ENCODE results near the gene FYN.
"Not testable (repeated sequence)": the region's sequence is repeated elsewhere in the genome, so short reads cannot be mapped to it uniquely, and the experiment has no call there.

FYN gene

DNA sequence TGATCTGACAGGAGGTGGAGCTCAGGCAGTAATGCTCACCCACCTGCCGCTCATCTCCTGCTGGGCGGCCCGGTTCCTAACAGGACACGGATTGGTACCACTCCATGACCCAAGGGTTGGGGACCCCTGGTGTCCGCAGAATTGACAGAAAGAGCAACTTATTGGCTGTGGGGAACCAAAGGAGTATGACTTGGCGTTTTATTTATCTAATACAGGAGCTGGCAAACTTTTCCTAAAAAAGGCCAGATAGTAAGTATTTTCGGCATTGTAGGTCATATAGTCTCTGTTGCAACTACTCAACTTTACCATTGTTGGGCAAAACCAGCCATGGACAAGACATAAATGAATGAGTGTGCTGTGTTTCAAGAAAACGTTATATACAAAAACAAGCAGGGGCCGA, 223.2 kb downstream of the FYN start:
- H3K27me3 ChIP-seq (ENCODE audit: control insufficient read depth, insufficient read depth, low read length): no peaks in the 10 kb centered on the region
- peaks cover 10% of the 10 kb centered on the region; the same call in 1 of the 2 replicates for H3K4me1 ChIP-seq (ENCODE audit: control insufficient read depth, insufficient read depth, low read length)
- H3K27ac ChIP-seq (ENCODE audit: low read depth, low read length): no peak overlapping the region
- H3K9ac ChIP-seq (ENCODE audit: low read length): no peak overlapping the region
- no peaks in the 10 kb centered on the region for H3K36me3 ChIP-seq (ENCODE audit: control insufficient read depth, insufficient read depth, low read length)
- H3K9me3 ChIP-seq (ENCODE audit: control insufficient read depth, insufficient read depth, low read depth, low read length): no peaks in the 10 kb centered on the region
- no peak overlapping the region for H3K4me3 ChIP-seq (ENCODE audit: low read depth, low read length)

DNA sequence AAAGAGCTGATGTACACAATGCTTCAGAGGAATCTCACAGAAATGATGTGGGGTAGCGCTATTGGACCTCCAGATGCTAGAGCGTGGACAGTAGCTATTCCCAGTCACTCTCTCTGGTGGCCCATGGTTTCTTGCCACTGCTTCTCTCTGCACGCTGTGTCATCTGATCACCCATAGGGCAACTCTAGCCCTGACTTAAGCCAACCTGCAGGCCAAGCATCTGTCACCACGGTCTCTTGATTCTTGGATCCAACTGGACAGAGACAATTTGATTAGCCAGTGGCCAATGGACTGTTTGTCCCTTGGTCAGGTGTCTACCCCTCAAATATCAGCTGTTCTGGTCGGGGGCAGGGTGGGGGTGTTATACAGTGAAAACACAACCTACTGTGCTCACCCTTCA, 225.2 kb downstream of the FYN start:
- no peak overlapping the region for H3K4me3 ChIP-seq (ENCODE audit: low read depth, low read length)
- peaks cover 3% of the 10 kb centered on the region; the same call in 1 of the 2 replicates for H3K4me1 ChIP-seq (ENCODE audit: control insufficient read depth, insufficient read depth, low read length)
- no peak overlapping the region for H3K27ac ChIP-seq (ENCODE audit: low read depth, low read length)
- no peaks in the 10 kb centered on the region for H3K9me3 ChIP-seq (ENCODE audit: control insufficient read depth, insufficient read depth, low read depth, low read length)
- no peak overlapping the region for H3K9ac ChIP-seq (ENCODE audit: low read length)
- no peaks in the 10 kb centered on the region for H3K36me3 ChIP-seq (ENCODE audit: control insufficient read depth, insufficient read depth, low read length)
- no peaks in the 10 kb centered on the region for H3K27me3 ChIP-seq (ENCODE audit: control insufficient read depth, insufficient read depth, low read length)

DNA sequence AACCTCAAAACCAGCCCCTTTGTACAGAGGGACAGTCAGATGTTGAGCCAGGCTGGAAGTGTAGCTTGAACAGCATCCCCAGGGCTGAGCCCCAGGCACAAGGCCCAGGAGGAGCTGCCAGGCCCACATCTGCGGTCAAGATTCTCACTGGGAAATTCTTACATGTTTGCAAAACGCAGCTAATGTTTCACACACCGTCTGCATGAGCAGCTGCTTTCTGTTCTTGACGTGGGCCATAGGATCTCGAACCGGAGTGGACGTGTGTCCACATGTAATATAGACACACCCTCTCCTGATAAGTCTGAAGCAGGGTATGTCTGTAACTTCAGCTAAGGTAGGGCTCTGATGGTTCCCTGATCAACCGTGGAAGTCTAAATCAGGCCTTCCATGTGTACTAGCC, 226.3 kb downstream of the FYN start:
- H3K9ac ChIP-seq (ENCODE audit: low read length): no peak overlapping the region
- H3K9me3 ChIP-seq (ENCODE audit: control insufficient read depth, insufficient read depth, low read depth, low read length): no peaks in the 10 kb centered on the region
- no peak overlapping the region for H3K27ac ChIP-seq (ENCODE audit: low read depth, low read length)
- H3K27me3 ChIP-seq (ENCODE audit: control insufficient read depth, insufficient read depth, low read length): no peaks in the 10 kb centered on the region
- no peak overlapping the region for H3K4me3 ChIP-seq (ENCODE audit: low read depth, low read length)
- no peaks in the 10 kb centered on the region for H3K36me3 ChIP-seq (ENCODE audit: control insufficient read depth, insufficient read depth, low read length)
- H3K4me1 ChIP-seq (ENCODE audit: control insufficient read depth, insufficient read depth, low read length): no peaks in the 10 kb centered on the region

DNA sequence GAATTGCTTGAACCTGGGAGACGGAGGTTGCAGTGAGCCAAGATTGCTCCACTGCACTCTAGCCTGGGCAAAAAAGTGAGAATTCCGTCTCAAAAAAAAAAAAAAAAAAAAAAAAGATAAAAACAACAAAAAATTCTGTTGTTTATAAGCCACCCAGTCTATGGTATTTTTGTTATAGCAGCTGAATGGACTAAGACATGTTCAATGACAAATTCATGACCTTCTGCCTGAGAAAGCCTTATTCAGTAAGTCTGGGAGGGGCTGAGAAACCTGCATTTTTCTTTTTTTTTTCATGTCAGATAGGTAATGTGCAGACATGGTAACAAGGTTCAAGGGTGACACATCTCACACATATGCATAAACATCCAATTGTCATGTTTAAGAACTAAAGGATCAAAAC, 227.2 kb downstream of the FYN start:
- Histone ChIP-seq H3K36me3 (ENCODE audit: control insufficient read depth, insufficient read depth, low read length) (no peaks in the 10 kb centered on the region), H3K27ac (ENCODE audit: low read depth, low read length) (no peak overlapping the region)

DNA sequence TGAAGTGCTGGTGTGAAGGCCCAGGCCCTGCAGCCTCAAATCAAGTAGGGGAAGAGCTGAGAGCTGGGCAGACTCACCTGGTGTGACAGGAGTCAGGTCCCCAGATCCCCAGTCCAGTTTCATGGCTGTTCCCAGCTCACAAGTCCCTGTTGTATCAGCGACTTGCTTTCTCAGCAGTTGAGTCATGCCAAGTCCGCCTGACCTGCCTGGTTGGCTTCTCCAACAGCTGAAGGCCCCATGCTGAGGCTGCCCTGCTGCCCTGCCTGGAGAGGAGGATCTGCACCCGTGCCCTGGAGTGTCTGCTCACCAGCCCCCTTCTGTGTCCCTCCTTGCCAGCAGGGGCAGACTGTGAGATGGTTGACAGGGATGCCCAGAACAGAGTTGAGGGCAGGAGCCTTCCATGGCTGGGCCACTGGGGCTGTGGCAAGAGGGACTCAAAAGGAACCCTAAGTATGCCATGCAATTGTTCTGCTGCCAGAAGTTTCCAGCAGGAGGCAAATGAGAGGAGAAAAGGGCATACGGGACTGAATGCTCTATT, 228.3 kb downstream of the FYN start:
- no peaks in the 10 kb centered on the region for H3K4me1 ChIP-seq (ENCODE audit: control insufficient read depth, insufficient read depth, low read length)

More for the DNA sequence above, 227.2 kb downstream of the FYN start:
- no peaks in the 10 kb centered on the region for H3K9me3 ChIP-seq (ENCODE audit: control insufficient read depth, insufficient read depth, low read depth, low read length)
- H3K4me1 ChIP-seq (ENCODE audit: control insufficient read depth, insufficient read depth, low read length): no peaks in the 10 kb centered on the region
- H3K27me3 ChIP-seq (ENCODE audit: control insufficient read depth, insufficient read depth, low read length): no peaks in the 10 kb centered on the region
- no peak overlapping the region for H3K4me3 ChIP-seq (ENCODE audit: low read depth, low read length)
- H3K9ac ChIP-seq (ENCODE audit: low read length): no peak overlapping the region

DNA sequence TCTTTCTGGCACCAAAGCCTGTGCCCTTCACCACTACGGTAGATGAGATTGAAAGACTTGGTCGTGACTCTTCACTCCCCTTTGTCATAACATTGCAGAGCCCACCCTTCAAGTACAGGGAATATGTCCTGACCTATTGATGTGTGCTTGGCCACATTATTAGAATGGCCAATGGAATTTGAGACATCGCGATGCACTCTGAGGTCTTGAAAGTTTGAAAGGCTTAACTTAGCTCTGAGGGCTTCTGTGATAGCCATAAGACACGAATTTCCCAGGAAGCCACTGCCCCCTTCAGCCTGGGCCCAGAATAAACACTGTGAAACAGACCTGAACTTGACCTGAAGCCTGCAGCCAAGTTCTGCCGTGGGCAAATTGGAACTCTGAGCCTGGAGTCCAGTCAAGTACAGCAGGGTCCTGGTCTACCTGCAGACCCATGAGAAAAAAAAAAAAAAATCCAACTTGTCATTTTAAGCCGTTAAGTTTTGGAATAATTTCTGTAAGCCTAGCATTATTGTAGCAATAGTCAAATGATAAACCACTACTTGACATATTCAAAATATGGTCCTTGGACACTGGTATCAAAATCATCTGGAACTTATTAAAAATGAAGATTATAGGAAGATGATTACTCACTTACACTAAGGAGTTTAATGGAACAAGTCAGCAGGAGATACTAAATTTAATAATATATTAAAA, 230.6 kb downstream of the FYN start:
- Histone ChIP-seq H3K4me3 (ENCODE audit: low read depth, low read length) (no peak overlapping the region), H3K4me1 (ENCODE audit: control insufficient read depth, insufficient read depth, low read length) (no peaks in the 10 kb centered on the region)

More for the DNA sequence above, 228.3 kb downstream of the FYN start:
- no peak overlapping the region for H3K27ac ChIP-seq (ENCODE audit: low read depth, low read length)
- no peaks in the 10 kb centered on the region for H3K9me3 ChIP-seq (ENCODE audit: control insufficient read depth, insufficient read depth, low read depth, low read length)
- H3K27me3 ChIP-seq (ENCODE audit: control insufficient read depth, insufficient read depth, low read length): no peaks in the 10 kb centered on the region
- no peak overlapping the region for H3K9ac ChIP-seq (ENCODE audit: low read length)
- no peaks in the 10 kb centered on the region for H3K36me3 ChIP-seq (ENCODE audit: control insufficient read depth, insufficient read depth, low read length)
- no peak overlapping the region for H3K4me3 ChIP-seq (ENCODE audit: low read depth, low read length)

DNA sequence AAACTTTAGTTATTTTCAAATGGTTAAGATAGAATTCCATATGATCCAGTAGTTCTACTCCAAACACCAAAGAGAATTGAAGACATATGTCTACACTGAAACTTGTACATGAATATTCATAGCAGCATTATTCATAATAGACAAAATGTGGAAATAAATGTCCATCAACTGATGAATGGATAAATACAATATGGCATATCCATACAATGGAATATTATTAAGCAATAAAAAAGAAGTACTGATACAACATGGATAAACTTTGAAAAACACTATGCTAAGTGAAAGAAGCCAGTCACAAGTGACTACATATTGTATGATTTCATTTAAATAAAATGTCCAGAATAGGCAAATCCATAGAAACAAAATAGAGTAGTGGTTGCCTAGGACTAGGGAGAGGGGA, 234.0 kb downstream of the FYN start:
- H3K9me3 ChIP-seq (ENCODE audit: control insufficient read depth, insufficient read depth, low read depth, low read length): peaks cover 5% of the 10 kb centered on the region
- no peaks in the 10 kb centered on the region for H3K4me1 ChIP-seq (ENCODE audit: control insufficient read depth, insufficient read depth, low read length)
- no peaks in the 10 kb centered on the region for H3K36me3 ChIP-seq (ENCODE audit: control insufficient read depth, insufficient read depth, low read length)
- H3K9ac ChIP-seq (ENCODE audit: low read length): no peak overlapping the region
- no peaks in the 10 kb centered on the region for H3K27me3 ChIP-seq (ENCODE audit: control insufficient read depth, insufficient read depth, low read length)
- no peak overlapping the region for H3K27ac ChIP-seq (ENCODE audit: low read depth, low read length)
- H3K4me3 ChIP-seq (ENCODE audit: low read depth, low read length): no peak overlapping the region

More for the DNA sequence above, 230.6 kb downstream of the FYN start:
- no peaks in the 10 kb centered on the region for H3K27me3 ChIP-seq (ENCODE audit: control insufficient read depth, insufficient read depth, low read length)
- H3K27ac ChIP-seq (ENCODE audit: low read depth, low read length): no peak overlapping the region
- H3K9me3 ChIP-seq (ENCODE audit: control insufficient read depth, insufficient read depth, low read depth, low read length): peaks cover 5% of the 10 kb centered on the region
- H3K9ac ChIP-seq (ENCODE audit: low read length): no peak overlapping the region
- no peaks in the 10 kb centered on the region for H3K36me3 ChIP-seq (ENCODE audit: control insufficient read depth, insufficient read depth, low read length)

DNA sequence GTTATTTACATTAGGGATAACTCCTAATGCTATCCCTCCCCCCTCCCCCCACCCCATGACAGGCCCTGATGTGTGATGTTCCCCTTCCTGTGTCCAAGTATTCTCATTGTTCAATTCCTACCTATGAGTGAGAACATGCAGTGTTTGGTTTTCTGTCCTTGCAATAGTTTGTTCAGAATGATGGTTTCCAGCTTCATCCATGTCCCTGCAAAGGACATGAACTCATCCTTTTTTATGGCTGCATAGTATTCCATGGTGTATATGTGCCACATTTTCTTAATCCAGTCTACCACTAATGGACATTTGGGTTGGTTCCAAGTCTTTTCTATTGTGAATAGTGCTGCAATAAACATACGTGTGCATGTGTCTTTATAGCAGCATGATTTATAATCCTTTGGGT, 238.3 kb downstream of the FYN start:
- not testable (repeated sequence) for H3K4me3 ChIP-seq (ENCODE audit: low read depth, low read length); H3K27me3 ChIP-seq (ENCODE audit: control insufficient read depth, insufficient read depth, low read length); H3K27ac ChIP-seq (ENCODE audit: low read depth, low read length); H3K36me3 ChIP-seq (ENCODE audit: control insufficient read depth, insufficient read depth, low read length); H3K9ac ChIP-seq (ENCODE audit: low read length); H3K9me3 ChIP-seq (ENCODE audit: control insufficient read depth, insufficient read depth, low read depth, low read length)
- peaks cover 16% of the 10 kb centered on the region for H3K4me1 ChIP-seq (ENCODE audit: control insufficient read depth, insufficient read depth, low read length)

DNA sequence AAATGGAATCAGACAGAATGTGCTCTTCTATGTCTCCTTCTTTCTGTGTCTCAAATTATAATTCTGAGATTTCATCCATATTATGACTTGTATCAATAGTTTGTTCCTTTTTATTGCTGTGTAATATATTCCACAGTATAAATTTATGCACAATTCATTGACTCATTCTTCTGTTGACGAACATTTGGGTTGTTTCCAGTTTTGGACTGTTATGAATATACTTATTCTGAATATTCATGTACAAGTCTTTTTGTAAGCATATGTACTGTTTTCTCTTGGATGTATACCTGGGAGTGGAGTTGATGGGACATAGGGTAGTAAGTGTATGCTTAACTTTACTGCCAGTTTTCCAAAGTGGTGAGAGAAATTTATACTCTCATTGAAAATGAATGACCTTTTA, 239.4 kb downstream of the FYN start:
- Histone ChIP-seq H3K27me3 (ENCODE audit: control insufficient read depth, insufficient read depth, low read length) (no peaks in the 10 kb centered on the region), H3K4me3 (ENCODE audit: low read depth, low read length) (no peak overlapping the region), H3K27ac (ENCODE audit: low read depth, low read length) (no peak overlapping the region), H3K36me3 (ENCODE audit: control insufficient read depth, insufficient read depth, low read length) (no peaks in the 10 kb centered on the region), H3K9ac (ENCODE audit: low read length) (no peak overlapping the region), H3K4me1 (ENCODE audit: control insufficient read depth, insufficient read depth, low read length) (peaks cover 16% of the 10 kb centered on the region), H3K9me3 (ENCODE audit: control insufficient read depth, insufficient read depth, low read depth, low read length) (no peaks in the 10 kb centered on the region; the same call in 1 of the 2 replicates)

DNA sequence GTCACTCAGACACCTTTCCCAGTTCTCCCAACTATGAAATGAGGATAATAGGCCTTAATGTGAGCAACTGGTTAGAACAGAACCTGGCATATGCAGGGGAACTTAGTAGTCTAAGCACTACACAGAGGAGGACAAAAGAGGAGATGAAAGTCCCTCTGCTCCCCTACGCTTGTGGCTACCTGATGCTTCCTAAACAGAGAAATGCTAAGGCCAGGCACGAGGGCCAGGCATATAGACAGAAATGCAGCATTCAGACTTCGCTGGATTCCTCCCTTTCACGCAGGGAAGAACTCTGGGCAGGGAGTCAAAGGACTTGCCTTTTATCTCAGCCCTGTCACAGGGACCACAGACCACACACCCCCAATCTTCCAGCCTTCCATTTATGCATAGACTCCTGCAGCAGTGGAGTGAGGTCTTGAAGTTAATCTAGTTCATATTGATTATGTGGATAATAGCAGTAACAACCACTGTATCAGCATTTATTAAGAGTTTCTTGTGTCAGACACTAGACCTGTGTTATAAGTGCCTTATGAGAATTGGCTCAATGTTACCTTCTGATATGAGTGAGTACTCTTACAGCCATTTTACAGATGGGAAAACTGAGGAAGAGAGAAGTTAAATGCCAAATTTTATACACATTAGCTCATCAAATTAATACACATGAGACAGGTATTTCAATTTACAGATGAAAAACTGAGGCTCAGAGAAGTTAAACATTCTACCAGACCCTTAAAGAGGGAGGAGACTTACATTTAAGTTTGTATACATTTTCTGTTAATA, 240.6 kb downstream of the FYN start:
- Histone ChIP-seq H3K9me3 (ENCODE audit: control insufficient read depth, insufficient read depth, low read depth, low read length) (no peaks in the 10 kb centered on the region; the same call in 1 of the 2 replicates), H3K36me3 (ENCODE audit: control insufficient read depth, insufficient read depth, low read length) (no peaks in the 10 kb centered on the region), H3K4me3 (ENCODE audit: low read depth, low read length) (no peak overlapping the region), H3K4me1 (ENCODE audit: control insufficient read depth, insufficient read depth, low read length) (peaks cover 16% of the 10 kb centered on the region), H3K27me3 (ENCODE audit: control insufficient read depth, insufficient read depth, low read length) (no peaks in the 10 kb centered on the region), H3K27ac (ENCODE audit: low read depth, low read length) (no peak overlapping the region), H3K9ac (ENCODE audit: low read length) (no peak overlapping the region)

DNA sequence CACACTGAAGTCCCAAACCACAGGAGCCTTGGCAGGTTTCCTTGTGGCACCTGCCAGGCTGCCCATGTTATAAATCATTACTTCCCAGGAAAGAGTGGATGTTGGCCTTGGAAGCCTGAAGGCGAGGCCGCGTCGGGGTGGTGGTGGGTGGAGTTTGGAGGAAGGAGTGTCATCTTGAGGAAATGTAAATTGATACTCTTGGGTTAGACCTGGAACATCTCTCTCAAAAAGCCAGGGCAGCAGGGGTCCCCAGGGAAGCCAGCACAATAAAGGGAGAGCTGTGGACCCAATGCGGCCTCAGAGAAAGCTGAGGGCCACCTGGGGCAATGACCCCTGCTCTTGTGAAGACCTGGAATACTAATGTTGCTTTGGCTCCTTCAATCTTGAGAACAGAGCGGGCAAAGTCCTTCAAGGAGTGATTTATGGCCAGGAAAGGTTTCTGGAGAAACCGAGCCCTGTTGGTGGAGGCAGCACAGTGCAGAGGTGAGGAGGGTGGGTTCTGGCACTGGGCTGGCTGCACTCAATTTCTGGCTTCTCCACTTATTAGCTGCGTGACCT, 241.3 kb downstream of the FYN start:
- Histone ChIP-seq H3K27me3 (ENCODE audit: control insufficient read depth, insufficient read depth, low read length) (no peaks in the 10 kb centered on the region), H3K36me3 (ENCODE audit: control insufficient read depth, insufficient read depth, low read length) (no peaks in the 10 kb centered on the region), H3K27ac (ENCODE audit: low read depth, low read length) (no peak overlapping the region), H3K4me3 (ENCODE audit: low read depth, low read length) (no peak overlapping the region), H3K4me1 (ENCODE audit: control insufficient read depth, insufficient read depth, low read length) (peaks cover 16% of the 10 kb centered on the region), H3K9me3 (ENCODE audit: control insufficient read depth, insufficient read depth, low read depth, low read length) (no peaks in the 10 kb centered on the region; the same call in 1 of the 2 replicates), H3K9ac (ENCODE audit: low read length) (no peak overlapping the region)
